GM20431 (cell line): ENCODE data around the gene ABL1.
"Not testable (repeated sequence)": the region's sequence is repeated elsewhere in the genome, so short reads cannot be mapped to it uniquely, and the experiment has no call there.

Source experiments
- in situ Hi-C: fragments of 300-500 bp; cut with MseI, MboI; formaldehyde crosslinking; loops from one replicate; pipeline ENCODE4 v1.15.0; 2020; ENCODE audit warnings: low sequenced_read_pairs; ENCODE audit not compliant: unreplicated experiment

ABL1 gene

DNA sequence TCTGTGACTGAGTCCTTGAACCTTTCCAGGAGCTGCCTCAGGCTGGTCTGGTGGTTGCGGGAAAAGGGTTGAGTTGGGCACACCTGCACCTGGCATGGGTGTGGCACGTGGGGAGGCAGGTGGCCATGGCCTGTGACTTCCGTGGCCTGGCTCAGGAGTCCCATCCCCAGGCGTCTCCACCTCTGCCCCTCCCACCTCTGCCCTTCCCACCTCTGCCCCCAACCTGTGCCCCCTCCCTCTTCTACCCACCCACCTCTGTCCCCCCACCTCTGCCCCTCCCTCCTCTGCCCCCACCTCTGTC lies 63.4 kb downstream of the ABL1 start:
- in situ Hi-C loops: no loop called here

DNA sequence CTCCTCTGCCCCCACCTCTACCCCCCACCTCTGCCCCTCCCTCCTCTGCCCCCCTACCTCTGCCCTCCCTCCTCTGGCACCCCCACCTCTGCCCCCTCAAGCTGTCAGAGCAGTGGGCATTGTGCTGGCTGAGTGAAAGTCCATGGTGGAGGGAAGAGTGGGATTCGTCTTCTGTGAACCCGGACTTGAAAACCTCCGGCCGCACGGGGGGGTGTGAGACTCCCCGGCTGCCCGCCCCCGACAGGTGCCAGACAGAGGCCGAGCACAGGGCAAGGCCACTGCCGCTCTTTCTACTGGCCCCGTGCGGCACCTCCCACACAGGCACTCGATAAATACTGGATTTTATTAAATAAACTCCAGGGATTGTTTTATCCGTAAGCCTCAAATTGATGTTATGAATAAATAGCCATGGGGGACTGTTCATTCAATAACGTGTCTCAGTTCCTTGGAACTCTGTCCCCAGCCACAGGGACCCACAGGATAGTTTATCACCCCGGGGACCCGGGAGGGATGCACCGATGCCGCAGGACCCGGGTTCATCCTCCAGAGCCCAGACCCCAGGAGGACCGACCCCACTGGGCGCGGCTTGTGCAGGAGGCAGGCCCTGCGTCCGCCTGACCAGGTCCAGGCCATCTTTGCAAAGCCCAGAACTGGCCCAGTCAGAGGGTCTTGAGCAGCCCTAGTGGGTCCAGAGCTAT lies 64.1 kb downstream of the ABL1 start:
- in situ Hi-C loops: no loop called here

DNA sequence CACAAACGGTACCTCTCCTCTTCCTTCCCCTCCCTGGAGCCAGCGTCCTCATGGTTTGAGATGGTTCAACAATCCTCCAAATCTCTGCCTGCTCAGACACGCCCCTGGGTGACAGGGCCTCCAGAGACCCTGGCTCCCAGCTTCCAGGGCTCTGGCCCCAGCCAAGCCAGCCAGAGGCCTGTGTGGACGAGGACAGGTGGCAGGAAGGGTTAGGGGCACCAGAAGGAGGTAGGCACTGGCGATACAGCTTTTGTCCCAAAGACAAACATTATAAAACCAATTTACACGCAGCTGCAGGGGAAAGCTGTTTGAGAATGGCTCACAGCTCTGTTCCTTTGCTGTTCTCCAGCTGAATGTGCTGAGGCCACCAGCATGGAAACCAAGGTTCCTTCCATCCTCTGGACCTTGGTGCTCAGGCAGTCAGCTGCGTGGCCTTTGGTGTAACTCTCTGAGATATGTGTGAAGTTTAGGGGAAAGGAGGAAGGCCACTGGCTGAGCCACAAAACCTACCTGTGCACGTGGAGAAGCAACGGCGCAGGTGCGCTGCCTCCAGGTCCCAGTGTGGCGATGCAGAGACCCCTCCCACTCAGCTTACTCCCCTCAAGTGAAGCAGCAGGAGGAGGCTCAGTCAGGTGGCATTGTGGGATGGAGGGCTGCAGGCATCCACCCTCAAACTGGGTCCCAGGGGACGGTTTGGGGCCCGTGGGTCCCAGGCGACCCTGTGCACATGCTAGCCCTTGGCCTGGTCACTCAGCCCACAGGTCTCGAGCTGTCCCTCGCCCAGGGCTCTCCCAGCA lies 65.8 kb downstream of the ABL1 start:
- in situ Hi-C loops: no loop called here

DNA sequence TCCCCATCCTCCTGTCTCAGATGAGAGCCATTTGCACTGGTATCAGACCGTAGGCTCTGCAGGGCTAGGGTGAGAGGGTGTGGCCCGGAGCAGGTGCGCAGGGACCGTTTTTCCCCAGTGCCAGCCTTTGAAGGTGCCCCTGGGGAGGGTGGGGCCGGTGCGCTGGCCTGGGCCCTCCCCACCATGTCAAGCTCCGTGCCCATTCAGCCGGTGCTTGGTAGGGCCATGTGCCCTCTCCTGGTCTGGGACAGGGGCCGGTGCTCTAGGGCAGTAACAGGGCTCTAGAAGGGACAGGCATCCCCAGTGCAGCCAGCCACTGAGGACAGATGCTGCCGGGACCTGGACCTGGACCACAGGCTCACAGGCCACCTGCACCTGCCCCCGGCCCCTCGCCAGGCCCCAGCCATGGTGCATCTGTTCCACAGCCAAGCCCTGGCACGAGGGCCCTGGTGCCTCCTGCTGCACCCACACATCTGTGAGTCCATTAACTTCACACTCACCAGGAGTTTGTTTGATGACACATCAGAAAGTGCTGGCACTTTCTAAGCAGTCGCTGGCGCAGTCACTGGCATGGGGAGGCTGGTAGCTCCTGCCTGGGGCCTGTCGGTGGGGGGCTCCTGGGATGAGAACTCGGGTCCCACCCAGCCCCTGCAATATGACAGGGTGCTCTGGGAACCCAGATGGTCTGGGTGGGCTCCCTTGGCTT lies 66.6 kb downstream of the ABL1 start:
- in situ Hi-C loops: no loop called here

DNA sequence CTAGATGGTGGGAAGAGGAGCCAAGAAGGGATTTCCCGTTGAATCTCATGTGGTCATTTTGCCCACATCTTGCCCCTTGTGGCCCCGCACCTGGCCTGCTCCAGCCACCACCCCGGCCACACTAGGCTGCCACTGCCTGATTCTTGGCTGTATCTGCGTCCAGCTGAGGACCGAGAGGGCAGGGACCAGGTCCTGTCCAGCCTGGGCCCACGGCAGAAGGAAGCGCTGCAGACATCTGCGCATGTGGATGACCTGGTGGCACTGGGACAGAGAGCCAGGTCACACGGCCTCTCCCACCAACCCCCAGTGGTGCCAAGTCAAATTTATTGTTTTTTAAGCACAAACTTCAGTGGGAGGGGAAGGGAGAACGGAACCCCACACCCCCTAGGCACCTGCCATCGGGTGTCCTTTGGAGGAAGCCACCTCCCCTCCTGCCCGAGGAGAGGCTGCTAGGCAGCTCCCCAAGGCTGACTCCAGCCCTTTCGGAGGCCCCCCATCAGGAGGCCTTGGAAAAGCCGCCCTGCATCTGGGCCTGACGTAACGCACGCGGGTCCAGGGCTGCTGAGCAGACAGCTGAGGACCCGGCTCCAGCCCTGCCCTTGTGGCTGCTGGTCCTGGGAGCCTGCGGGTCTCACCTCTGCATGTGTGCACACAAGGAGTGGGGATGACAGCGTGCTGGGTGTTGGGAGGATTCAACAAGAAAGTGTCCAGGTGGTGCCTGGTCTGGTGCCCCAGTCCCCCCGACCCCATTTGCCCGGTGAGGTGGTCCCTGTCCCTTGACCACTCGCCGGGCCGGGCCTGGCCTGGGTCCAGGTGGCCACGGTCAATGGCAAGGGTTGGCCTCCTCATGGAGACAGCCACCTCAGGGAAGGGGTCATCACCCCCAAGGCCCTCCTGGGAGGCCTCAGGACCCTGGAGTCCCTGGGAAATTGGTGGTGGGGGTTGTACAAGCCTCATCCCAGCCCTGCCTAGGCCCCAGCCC lies 67.4 kb downstream of the ABL1 start:
- in situ Hi-C loops: no loop called here

DNA sequence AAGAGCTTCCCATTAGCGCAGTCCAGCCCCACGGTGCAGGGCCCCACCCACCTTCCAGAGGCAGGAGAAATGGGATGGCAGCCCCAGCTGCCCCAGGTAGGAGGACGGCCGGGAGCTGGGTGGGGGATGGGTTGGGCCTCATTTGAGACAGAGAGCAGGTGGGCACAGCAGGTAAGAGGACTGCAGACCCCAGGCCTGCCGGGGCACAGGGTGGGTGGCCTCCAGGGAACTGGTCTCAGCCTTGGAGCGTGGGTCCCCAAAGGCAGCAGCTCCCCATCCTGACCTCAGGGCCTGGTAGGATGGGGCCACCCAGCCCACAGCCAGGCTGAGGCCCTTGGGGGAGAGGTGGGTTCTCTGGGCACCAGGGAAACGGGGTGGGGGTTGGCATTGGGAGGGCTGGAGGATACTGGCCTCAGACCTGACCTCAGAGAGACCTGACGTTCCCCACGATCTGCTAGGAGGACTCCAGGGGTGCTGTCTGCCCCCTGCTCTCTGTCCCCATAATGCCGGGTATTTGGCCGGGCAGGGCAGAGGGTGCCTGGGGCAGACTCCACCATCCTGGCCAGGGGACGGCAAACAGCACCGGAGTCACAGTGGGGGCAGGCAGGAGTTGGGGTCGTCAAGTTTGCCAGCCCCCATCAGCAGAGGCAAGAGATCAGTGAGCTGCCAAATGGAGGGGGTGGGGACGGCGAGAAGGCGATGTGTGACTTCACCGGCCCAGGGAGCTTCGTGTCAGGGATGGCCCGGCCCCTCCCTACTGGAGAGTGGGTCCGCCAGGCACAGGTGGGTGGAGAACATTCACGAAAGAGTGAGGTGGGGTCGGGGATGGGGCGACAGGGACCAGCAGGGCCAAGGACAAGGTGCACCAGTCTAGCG lies 68.4 kb downstream of the ABL1 start:
- in situ Hi-C loops: no loop called here

DNA sequence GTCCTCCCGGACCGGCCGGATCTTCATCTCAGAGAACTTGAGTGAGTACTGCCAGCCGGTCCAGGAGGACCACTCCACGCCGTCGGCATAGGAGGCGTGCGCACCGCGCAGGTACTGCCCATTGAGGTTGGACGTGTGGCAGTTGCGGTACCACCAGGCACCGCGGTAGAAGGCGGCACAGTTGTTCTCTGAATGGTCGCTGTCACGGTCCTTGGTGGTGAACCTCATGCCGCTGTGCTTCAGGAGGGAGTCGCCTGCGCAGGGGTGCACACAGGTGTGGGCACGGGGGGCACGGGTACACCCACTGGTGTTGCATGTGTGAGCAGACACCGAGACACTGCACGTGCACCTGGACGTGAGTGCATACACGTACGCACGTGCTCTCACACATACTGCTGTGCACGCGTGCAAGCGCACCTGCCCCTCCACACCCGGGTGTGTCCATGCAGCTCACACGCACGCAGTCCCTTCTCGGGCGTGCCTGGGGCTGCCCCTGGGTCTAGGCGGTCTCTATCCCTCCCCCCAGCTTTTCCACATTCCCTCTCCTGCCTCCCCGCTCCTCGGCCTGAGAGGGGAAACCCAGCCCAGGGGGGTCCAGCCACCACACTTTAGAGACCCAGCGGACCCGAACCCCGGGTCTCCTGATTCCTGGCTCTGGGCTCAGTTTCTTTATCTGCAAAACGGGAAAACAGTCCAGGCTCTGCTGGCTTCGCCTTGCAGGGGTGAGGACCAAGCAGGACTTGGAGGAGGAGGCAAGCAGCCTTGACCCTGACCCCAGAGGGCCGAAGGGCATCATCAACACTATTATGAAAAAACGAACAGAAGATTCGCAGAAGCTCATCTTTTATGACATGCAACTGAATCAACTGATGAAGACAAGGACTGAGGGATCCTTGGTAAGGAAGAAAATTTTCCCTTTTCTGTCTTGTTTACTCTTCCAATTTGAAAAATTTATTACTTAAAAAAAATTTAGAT lies 69.3 kb downstream of the ABL1 start:
- in situ Hi-C loops: no loop called here

DNA sequence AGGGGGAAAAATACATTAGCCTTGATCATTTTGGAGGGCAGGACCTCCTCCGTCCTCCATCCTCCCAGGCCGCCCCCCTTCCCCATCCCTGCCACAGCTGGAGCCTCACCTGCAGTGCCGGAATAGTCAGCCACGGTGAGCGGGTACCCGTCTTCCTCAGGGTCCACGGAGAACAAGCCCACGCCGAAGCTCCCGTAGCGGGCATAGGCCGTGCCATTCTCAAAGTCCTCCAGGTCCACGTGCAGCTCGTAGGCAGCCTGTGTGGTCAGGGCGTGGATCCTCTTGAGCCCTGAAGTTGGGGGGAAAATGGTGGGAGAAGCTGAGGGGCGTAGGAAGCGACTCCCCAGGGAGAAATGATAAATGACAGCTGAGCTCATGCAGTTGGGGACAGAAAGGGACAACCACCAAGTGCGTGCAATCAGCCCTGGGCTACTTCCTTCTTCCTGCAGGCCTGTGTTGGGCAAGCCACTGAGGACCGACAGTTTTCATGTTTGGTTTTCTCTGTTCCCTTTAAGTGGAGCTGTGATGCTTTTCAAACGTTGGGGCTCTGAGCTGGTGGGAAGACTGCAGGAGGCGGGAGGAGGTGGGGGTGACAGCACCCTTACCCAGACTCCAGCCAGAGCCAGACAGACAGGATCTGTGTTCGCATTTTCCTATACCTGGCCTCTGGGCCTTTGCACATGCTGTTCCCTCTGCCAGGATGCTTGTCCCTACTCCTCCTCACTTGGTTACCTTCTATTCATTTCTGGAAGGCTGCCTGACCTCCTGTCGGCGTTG lies 70.3 kb downstream of the ABL1 start:
- in situ Hi-C loops: no loop called here

DNA sequence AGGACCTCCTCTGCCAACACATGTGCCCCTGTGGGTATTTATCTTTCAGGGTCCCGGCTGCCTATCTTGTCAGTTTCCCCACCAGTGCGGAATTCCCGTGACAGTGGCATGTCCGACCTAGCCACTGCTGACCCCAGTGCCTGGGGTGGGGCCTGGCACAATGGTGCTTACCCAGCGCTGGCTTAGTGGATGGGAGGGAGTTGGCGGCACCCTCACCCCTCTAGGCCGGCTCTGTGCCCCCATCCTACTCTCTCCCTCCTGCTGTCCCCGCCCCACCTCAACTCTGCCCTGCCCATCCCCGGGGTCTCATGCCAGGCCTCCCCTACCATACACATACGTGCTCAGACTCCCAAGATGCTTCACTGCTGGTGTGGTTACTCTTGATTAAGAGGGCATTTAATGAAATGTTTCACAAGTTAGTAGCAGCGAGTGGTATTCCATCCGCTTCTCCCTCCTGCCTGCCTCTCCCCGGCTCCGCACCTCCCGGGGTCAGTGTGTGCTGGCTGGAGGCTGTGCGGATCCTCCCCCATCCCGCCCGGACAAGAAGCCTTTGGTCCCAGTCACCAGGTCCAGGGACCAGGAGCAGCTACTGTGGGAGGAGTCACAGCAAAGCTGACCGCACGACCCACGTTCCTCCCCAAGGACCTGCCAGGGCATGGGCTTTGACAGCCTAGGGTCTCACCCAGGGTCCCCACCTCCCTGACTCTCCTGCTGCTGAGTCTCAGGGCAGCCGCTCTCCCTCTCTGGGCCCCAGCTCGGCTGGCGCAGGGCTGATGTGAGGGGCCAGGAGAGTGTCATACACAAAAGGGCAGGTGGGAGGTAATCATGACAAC lies 71.1 kb downstream of the ABL1 start:
- in situ Hi-C loops: no loop called here

DNA sequence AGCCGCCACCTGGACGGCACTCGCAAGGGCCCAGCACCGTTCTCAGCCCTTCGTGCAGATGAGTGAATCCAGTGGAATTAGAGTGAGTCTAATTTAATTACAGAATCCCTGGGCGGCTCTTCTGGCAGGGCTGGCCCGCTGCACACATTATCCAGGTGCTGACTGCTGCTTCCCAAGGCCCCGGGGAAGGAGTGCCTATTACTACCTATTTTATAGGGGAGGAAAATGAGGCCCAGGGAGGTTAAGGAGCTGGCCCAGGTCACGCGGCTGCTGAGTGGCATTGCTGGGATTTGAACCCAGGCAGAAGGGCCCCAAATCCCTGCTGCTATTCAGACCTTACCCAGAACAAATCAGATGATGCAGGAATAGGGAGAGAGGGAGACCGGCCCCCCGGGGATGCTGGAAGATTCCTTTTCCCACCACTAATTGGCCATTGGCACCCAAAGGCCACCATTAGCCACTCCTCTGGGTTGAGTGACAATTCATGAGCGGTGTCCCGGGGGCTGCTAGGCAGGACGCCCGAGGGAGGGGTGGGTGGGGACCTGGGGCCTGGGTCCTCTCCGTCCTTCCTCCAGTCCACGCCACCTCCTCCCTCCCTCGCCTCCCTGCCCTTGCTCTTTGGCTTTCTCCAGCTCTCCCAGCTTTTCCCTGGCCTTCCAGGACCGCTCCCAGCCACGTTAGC lies 71.8 kb downstream of the ABL1 start:
- in situ Hi-C loops: no loop called here

DNA sequence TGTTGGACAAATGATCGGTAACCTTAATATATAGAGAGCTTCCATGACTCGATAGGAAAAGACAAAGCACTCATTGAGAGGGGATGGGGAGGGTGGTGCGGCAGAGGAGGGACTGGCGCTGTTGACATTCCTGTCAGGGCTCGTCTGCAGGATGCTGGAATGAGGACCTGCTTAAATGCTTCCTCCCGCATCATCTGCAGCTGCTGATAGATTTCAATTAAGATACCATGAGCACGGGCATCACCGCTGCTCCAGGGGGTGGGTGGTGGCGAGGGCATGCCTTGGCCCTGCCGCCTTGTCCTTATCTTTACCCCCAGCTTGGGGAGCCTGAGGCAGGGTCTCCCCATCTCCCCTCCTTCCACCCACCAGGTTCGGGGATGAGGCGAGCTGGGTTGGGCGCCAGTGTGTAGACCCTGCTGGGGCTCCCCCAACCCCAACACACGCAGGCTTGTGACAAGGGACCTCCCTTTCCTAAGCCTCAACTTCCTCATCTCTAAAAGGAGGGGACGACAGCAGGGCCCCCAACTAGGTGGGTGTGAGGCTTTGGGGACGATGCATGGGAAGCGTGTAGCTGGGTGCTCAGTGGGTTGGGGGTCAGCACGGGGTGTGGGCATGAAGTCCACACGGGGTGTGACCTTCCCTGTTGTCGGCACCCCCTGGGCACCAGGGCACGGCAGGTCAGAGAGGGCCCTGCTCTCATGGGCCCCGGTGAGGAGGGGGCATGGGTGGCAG lies 73.3 kb downstream of the ABL1 start:
- in situ Hi-C loops: no loop called here

DNA sequence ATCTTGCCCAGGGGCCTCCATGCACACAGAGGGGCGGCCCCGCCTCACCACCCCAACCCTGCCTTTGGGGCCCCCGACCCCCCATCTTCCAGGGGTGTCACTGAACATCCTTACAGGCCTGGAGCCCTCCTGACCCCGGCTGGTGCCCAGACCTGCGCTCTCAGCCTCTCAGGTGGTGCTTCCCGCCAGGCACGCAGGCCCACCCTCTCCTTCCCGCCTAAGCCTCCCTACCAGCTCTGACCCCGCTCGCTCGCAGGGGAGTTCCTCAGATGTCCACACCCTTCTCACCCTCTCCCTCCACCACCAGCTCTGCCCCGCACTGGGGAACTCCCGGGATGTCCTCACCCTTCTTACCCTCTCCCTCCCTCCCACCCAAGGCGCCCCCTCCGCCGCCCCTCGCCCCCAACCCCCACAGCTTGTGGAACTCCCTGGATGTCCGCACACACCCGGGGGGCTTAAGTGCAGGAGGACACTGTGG lies 73.9 kb downstream of the ABL1 start:
- in situ Hi-C loops: no loop called here

DNA sequence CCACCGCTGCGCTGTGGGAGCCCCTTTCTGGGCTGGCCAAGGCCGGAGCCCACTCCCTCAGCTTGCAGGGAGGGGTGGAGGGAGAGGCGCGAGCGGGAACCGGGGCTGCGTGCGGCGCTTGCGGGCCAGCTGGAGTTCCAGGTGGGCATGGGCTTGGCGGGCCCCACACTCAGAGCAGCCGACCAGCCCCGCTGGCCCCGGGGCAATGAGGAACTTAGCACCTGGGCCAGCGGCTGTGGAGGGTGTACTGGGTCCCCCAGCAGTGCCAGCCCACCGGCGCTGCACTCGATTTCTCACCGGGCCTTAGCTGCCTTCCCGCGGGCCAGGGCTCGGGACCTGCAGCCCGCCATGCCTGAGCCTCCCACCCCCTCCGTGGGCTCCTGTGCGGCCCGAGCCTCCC lies 75.0 kb downstream of the ABL1 start:
- in situ Hi-C loops: not testable (repeated sequence)

DNA sequence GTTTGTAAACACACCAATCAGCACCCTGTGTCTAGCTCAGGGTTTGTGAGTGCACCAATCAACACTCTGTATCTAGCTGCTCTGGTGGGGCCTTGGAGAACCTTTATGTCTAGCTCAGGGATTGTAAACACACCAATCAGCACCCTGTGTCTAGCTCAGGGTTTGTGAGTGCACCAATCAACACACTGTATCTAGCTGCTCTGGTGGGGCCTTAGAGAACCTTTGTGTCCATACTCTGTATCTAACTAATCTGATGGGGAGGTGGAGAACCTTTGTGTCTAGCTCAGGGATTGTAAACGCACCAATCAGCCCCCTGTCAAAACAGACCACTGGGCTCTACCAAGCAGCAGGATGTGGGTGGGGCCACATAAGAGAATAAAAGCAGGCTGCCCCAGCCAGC lies 75.6 kb downstream of the ABL1 start:
- in situ Hi-C loops: not testable (repeated sequence)
